Ovary (tissue), 3 donors: ENCODE measurements around the gene MAD1L1.

Experiments
- EP300 ChIP-seq: sonication (generic); formaldehyde crosslinking; IDR thresholded peaks from one replicate; pipeline ENCODE4 v1.6.1; 2017; ENCODE audit warnings: antibody characterized with exemption
- TF ChIP-seq, protein P1 (sequence below), 3 donors: fragments of 450-650 bp in 2 of 3; fragments of 200-600 bp in 1 of 3; IDR thresholded peaks; one replicate each; pipeline versions ENCODE4 v1.5.1 to v1.8.0; 2016 to 2022; ENCODE audit warnings: antibody characterized with exemption in 3 of 3, mild to moderate bottlenecking in 1 of 3
- donor health status: DM: no; HTN: no; CAD: no.

DNA sequence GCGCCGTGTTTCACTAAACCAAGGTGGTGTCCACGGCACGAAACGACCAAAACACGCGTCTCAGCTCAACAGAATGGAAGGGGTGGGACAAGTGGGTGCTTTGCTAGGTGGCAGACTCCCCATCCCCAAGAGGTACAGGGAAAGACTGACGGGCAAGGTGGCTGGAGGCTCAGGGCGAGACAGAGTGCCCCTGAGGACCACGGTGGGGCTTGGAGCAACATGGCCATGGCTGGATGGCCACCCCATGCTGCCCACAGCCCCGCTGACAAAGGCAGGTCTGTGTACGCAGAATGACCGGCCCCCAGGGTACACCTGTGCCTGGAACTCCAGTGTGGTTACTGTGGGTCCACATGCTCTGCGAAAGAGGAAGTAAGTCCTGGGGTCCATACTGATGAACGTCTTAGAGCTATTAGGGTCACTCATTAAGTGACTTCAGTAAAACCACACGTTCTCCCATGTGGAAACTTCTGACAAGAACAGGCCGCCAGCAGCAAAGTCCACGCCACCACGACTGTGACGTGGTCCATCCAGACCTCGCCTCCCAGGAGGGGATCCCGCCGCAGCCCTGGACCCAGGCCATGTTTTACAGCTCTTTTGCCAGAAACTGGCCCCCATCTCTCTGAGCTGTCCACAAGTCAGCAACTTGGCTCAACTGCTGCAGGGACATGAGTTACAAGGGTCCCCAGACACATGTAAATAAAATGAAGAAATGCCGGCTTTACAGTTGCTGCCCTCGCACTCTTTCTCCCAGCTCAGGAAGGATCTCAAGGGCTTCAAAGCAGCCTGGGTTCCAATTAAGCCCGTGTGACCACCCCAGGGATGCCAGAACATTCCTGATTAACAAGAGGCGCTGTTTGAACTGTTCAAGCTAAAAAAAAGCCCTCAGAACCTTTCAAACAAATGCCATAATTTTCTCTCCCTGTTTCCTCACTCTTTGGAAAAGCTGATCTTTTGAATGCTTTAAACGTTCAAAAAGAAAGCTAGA is 66.8 kb downstream of the MAD1L1 start:
- no peak for TF ChIP-seq EP300
- TF ChIP-seq, protein P1, sequence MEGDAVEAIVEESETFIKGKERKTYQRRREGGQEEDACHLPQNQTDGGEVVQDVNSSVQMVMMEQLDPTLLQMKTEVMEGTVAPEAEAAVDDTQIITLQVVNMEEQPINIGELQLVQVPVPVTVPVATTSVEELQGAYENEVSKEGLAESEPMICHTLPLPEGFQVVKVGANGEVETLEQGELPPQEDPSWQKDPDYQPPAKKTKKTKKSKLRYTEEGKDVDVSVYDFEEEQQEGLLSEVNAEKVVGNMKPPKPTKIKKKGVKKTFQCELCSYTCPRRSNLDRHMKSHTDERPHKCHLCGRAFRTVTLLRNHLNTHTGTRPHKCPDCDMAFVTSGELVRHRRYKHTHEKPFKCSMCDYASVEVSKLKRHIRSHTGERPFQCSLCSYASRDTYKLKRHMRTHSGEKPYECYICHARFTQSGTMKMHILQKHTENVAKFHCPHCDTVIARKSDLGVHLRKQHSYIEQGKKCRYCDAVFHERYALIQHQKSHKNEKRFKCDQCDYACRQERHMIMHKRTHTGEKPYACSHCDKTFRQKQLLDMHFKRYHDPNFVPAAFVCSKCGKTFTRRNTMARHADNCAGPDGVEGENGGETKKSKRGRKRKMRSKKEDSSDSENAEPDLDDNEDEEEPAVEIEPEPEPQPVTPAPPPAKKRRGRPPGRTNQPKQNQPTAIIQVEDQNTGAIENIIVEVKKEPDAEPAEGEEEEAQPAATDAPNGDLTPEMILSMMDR (IDR thresholded peaks at IDR 0.05), result no peak
